ENCODE data around the gene MVB12B. TPM values are rescaled to one million over a fixed set of nuclear protein-coding genes. Genes with fewer than 3 reads are reported as not detected.

Gene MVB12B
- total and polyA plus RNA-seq, 2 of the 13 experiments (the other 11 are each of a cell fraction or from before 2014, with no cell fraction given): 12.1 to 30.1 TPM

DNA sequence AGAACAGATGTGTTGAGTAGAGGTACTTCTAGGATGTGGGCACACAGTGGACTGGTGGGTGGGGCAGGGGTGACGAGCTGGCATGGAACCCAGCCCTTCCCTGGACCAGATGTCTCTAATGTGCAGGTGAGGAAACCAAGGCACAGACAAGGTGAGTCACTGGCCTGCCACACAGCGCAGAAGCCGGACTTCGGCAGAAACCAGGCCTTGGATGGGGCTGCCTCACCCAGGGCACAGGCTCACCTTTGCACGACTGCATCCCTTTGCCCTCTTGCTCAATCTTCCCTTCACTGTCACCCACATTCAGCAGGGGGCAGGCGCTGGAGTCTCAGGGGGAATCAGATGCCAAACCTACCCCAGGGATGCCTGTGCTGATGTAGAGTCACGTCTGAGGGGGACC, 221.7 kb downstream of the MVB12B start (continued):
- TF ChIP-seq, protein P1, sequence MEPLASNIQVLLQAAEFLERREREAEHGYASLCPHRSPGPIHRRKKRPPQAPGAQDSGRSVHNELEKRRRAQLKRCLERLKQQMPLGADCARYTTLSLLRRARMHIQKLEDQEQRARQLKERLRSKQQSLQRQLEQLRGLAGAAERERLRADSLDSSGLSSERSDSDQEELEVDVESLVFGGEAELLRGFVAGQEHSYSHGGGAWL (CRISPR knock-in tag; IDR thresholded peaks at IDR 0.05): no peak

GRCh38 chr9:126549246-126550006, 222.8 kb downstream of the MVB12B start:
- no peak overlapping the region for H3K4me2 ChIP-seq (ENCODE audit: low read depth, low read length)
- H3K9ac ChIP-seq (ENCODE audit: insufficient read depth, low read depth, low read length): no peak overlapping the region
- no peak overlapping the region for H2AFZ ChIP-seq (ENCODE audit: low read length)
- H3K9me3 ChIP-seq (ENCODE audit: low read length): no peaks in the 10 kb centered on the region
- DNase-seq (ENCODE audit: low spot score) (no peak), FAIRE-seq (no peak), ATAC-seq (no peak)
- in situ Hi-C loops (cut with HindIII; ENCODE audit: extremely low pct_ligation_motif_present, low pct_unique_long_range_greater_than_20kb) (no loop called here), intact Hi-C loops (cut with micrococcal nuclease; ENCODE audit: unreplicated experiment) (no loop called here)
- 83% methylated on average over 15 of the region's 21 CpGs for WGBS (ENCODE audit: low lambda C conversion rate)
- POLR2A ChIA-PET: no interaction called here
- no peaks in the 10 kb centered on the region for H3K36me3 ChIP-seq (replicated peaks in 1 of 2; ENCODE audit: control insufficient read depth in 1 of 2, insufficient read depth in 2 of 2, low read length in 2 of 2)
- H3K79me2 ChIP-seq (ENCODE audit: insufficient read depth, low read length): no peaks in the 10 kb centered on the region
- no peaks in the 10 kb centered on the region for H4K20me1 ChIP-seq (ENCODE audit: insufficient read depth, low read length)
- H3K27me3 ChIP-seq (ENCODE audit: control insufficient read depth in 1 of 2, insufficient read depth in 2 of 2, low read length in 2 of 2): no peaks in the 10 kb centered on the region
- no TSS peak for BruUV-seq (replicated peaks)
- CTCF ChIA-PET (ENCODE audit: low intra/inter-chr PET ratio, low total read pairs): no interaction called here
- peaks cover 29% of the 10 kb centered on the region for H3K4me1 ChIP-seq (ENCODE audit: insufficient read depth, low read length)
- H3K27ac ChIP-seq (ENCODE audit: extremely low read length, insufficient read depth, low read length): no peak overlapping the region
- no peak overlapping the region for H3K4me3 ChIP-seq (replicated peaks in 1 of 3; ENCODE audit: insufficient read depth in 1 of 3, low read depth in 2 of 3, low read length in 3 of 3)
- TF ChIP-seq ATF1 (CRISPR knock-in tag; IDR thresholded peaks at IDR 0.05): no peak
- no peak for TF ChIP-seq IRX3 (CRISPR knock-in tag; IDR thresholded peaks at IDR 0.05; ENCODE audit: borderline replicate concordance, low read depth)
- TF ChIP-seq, protein P2, sequence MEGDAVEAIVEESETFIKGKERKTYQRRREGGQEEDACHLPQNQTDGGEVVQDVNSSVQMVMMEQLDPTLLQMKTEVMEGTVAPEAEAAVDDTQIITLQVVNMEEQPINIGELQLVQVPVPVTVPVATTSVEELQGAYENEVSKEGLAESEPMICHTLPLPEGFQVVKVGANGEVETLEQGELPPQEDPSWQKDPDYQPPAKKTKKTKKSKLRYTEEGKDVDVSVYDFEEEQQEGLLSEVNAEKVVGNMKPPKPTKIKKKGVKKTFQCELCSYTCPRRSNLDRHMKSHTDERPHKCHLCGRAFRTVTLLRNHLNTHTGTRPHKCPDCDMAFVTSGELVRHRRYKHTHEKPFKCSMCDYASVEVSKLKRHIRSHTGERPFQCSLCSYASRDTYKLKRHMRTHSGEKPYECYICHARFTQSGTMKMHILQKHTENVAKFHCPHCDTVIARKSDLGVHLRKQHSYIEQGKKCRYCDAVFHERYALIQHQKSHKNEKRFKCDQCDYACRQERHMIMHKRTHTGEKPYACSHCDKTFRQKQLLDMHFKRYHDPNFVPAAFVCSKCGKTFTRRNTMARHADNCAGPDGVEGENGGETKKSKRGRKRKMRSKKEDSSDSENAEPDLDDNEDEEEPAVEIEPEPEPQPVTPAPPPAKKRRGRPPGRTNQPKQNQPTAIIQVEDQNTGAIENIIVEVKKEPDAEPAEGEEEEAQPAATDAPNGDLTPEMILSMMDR (CRISPR knock-in tag; IDR thresholded peaks at IDR 0.05): no peak
- TF ChIP-seq, protein P3, sequence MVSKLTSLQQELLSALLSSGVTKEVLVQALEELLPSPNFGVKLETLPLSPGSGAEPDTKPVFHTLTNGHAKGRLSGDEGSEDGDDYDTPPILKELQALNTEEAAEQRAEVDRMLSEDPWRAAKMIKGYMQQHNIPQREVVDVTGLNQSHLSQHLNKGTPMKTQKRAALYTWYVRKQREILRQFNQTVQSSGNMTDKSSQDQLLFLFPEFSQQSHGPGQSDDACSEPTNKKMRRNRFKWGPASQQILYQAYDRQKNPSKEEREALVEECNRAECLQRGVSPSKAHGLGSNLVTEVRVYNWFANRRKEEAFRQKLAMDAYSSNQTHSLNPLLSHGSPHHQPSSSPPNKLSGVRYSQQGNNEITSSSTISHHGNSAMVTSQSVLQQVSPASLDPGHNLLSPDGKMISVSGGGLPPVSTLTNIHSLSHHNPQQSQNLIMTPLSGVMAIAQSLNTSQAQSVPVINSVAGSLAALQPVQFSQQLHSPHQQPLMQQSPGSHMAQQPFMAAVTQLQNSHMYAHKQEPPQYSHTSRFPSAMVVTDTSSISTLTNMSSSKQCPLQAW (CRISPR knock-in tag; IDR thresholded peaks at IDR 0.05): no peak
- TF ChIP-seq FOXA3 (CRISPR knock-in tag; IDR thresholded peaks at IDR 0.05): no peak
- no peak for TF ChIP-seq ZSCAN30 (CRISPR knock-in tag; IDR thresholded peaks at IDR 0.05)
- TF ChIP-seq, protein P4, sequence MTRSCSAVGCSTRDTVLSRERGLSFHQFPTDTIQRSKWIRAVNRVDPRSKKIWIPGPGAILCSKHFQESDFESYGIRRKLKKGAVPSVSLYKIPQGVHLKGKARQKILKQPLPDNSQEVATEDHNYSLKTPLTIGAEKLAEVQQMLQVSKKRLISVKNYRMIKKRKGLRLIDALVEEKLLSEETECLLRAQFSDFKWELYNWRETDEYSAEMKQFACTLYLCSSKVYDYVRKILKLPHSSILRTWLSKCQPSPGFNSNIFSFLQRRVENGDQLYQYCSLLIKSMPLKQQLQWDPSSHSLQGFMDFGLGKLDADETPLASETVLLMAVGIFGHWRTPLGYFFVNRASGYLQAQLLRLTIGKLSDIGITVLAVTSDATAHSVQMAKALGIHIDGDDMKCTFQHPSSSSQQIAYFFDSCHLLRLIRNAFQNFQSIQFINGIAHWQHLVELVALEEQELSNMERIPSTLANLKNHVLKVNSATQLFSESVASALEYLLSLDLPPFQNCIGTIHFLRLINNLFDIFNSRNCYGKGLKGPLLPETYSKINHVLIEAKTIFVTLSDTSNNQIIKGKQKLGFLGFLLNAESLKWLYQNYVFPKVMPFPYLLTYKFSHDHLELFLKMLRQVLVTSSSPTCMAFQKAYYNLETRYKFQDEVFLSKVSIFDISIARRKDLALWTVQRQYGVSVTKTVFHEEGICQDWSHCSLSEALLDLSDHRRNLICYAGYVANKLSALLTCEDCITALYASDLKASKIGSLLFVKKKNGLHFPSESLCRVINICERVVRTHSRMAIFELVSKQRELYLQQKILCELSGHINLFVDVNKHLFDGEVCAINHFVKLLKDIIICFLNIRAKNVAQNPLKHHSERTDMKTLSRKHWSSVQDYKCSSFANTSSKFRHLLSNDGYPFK (CRISPR knock-in tag; IDR thresholded peaks at IDR 0.05; ENCODE audit: borderline replicate concordance): no peak
- TF ChIP-seq, protein P5, sequence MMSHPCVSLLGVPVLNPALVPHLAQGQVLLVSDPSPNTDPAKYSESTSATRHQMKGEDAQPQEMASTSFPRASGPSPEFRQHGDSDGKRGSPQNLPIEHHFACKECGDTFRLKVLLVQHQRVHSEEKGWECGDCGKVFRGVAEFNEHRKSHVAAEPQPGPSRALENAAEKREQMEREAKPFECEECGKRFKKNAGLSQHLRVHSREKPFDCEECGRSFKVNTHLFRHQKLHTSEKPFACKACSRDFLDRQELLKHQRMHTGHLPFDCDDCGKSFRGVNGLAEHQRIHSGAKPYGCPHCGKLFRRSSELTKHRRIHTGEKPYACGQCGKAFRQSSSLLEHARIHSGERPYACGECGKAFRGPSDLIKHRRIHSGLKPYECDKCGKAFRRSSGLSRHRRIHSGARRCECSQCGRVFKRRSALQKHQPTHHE (CRISPR knock-in tag; IDR thresholded peaks at IDR 0.05; ENCODE audit: borderline replicate concordance): no peak
- no peak for TF ChIP-seq HHEX (CRISPR knock-in tag; IDR thresholded peaks at IDR 0.05)
- no peak for TF ChIP-seq EEA1 (CRISPR knock-in tag; IDR thresholded peaks at IDR 0.05; ENCODE audit: borderline replicate concordance)
